GM06990 (cell line): ENCODE measurements around the gene FNDC3B.

Source experiments
- DNase-seq: peaks from one replicate; pipeline ENCODE4 v3.0.0-alpha.2; 2011; ENCODE audit not compliant: insufficient read length; ENCODE audit errors: extremely low read depth
- H3K27me3 ChIP-seq: replicated peaks from 2 replicates; pipeline ENCODE4 v1.6.0; 2011; ENCODE audit warnings: low read length; ENCODE audit not compliant: control insufficient read depth, insufficient read depth
- H3K36me3 ChIP-seq: 2 replicates; pipeline ENCODE4 v1.5.1; 2011; ENCODE audit warnings: low read length; ENCODE audit not compliant: control insufficient read depth, insufficient read depth
- H3K4me3 ChIP-seq: replicated peaks from 2 replicates; pipeline ENCODE4 v1.5.1; 2011; ENCODE audit warnings: low read depth, mild to moderate bottlenecking, control low read depth, low read length
- CTCF ChIP-seq: IDR thresholded peaks from 2 replicates; pipeline ENCODE4 v1.5.1; 2011; ENCODE audit warnings: low read length, control low read depth, mild to moderate bottlenecking, inconsistent platforms; ENCODE audit not compliant: insufficient read depth, poor library complexity, severe bottlenecking

FNDC3B gene

GRCh38 chr3:172126741-172127140 is 87.4 kb downstream of the FNDC3B start:
- TF ChIP-seq CTCF: no peak
- no peak overlapping the region for H3K4me3 ChIP-seq
- H3K36me3 ChIP-seq: no peaks in the 10 kb centered on the region
- no peaks in the 10 kb centered on the region for H3K27me3 ChIP-seq
- DNase-seq: no peak

GRCh38 chr3:172127141-172127540 is 87.8 kb downstream of the FNDC3B start:
- no peaks in the 10 kb centered on the region for H3K27me3 ChIP-seq
- no peak for TF ChIP-seq CTCF
- no peak for DNase-seq
- H3K4me3 ChIP-seq: no peak overlapping the region
- no peaks in the 10 kb centered on the region for H3K36me3 ChIP-seq

- Histone ChIP-seq H3K27me3 (no peaks in the 10 kb centered on the region), H3K36me3 (no peaks in the 10 kb centered on the region)
Observed at GRCh38 chr3:172127929-172128580, 88.7 kb downstream of the FNDC3B start.

GRCh38 chr3:172128858-172129257 is 89.5 kb downstream of the FNDC3B start:
- no peak for TF ChIP-seq CTCF
- DNase-seq: no peak
- no peaks in the 10 kb centered on the region for H3K36me3 ChIP-seq
- no peak overlapping the region for H3K4me3 ChIP-seq
- no peaks in the 10 kb centered on the region for H3K27me3 ChIP-seq

More at GRCh38 chr3:172127929-172128580, 88.7 kb downstream of the FNDC3B start:
- DNase-seq: no peak
- H3K4me3 ChIP-seq: no peak overlapping the region
- TF ChIP-seq CTCF: no peak

- no peak for DNase-seq
Observed at GRCh38 chr3:172129498-172129849, 90.1 kb downstream of the FNDC3B start.

More at GRCh38 chr3:172129498-172129849, 90.1 kb downstream of the FNDC3B start:
- no peak for TF ChIP-seq CTCF
- Histone ChIP-seq H3K4me3 (no peak overlapping the region), H3K27me3 (no peaks in the 10 kb centered on the region), H3K36me3 (no peaks in the 10 kb centered on the region)
